K562 (cell line): ENCODE measurements around the gene RELA. TPM values are rescaled to one million over a fixed set of nuclear protein-coding genes. Genes with fewer than 3 reads are reported as not detected.
A peak's percentile ranks its signal among the peaks of the same experiment; 100 is the strongest.

ENCODE experiments used
- GTF2E2 ChIP-seq: fragments of 200-800 bp; sonication (Bioruptor generic); IDR thresholded peaks from 2 replicates; pipeline ENCODE4 v1.6.1; 2016; ENCODE audit warnings: missing genetic modification characterization, missing compliant biosample characterization
- KAT7 ChIP-seq: sonication (generic); formaldehyde crosslinking; IDR thresholded peaks from 2 replicates; pipeline ENCODE4 v1.8.0; 2022; ENCODE audit warnings: missing genetic modification reagents, mild to moderate bottlenecking, borderline replicate concordance
- MAFF ChIP-seq: IDR thresholded peaks from 2 replicates; pipeline ENCODE4 v1.6.1; 2012; ENCODE audit warnings: low read length, improper control_type of control experiment
- RCOR1 ChIP-seq, 2 experiments: IDR thresholded peaks; 2 replicates each; pipeline ENCODE4 v1.6.1; 2012; ENCODE audit warnings: low read depth in 2 of 2, low read length in 2 of 2, borderline replicate concordance in 1 of 2, improper control_type of control experiment in 1 of 2
- STAT5A ChIP-seq: IDR thresholded peaks from 2 replicates; pipeline ENCODE4 v1.6.1; 2012; ENCODE audit warnings: low read length, inconsistent platforms, borderline replicate concordance
- STAT5B ChIP-seq: fragments of 250-450 bp; sonication (Bioruptor Pico); IDR thresholded peaks from 2 replicates; pipeline ENCODE4 v1.8.0; 2021; ENCODE audit warnings: mild to moderate bottlenecking, inconsistent platforms
- ZKSCAN8 ChIP-seq: fragments of 200-800 bp; sonication (Bioruptor generic); IDR thresholded peaks from 2 replicates; pipeline ENCODE4 v1.6.1; 2016; ENCODE audit warnings: missing genetic modification characterization, missing compliant biosample characterization
- ZNF395 ChIP-seq: fragments of 200-800 bp; sonication (Bioruptor generic); IDR thresholded peaks from 2 replicates; pipeline ENCODE4 v1.6.1; 2017; ENCODE audit warnings: missing genetic modification characterization, missing compliant biosample characterization
- polyA plus RNA-seq, 8 experiments: library from polyadenylated mRNA; depleted of rRNA in 4 of 8; stranded (reverse) in 5 of 8; unstranded in 3 of 8; fragments of >200 nt; fragmentation: Nextera tagmentation in 2 of 8; fragmentation: Illumina TruSeq in 1 of 8; extraction: Ambion mirVana in 2 of 8; extraction: Trizol in 1 of 8; gene quantifications; 2 replicates each; pipeline versions ENCODE4 v1.2.1 to v1.2.3, GENCODE V29; 2011 to 2014; ENCODE audit warnings: inconsistent platforms in 1 of 8, missing spikeins in 1 of 8
- total RNA-seq, 7 experiments: library from RNA; depleted of rRNA in 6 of 7; stranded (reverse); fragments of >200 nt in 6 of 7; fragmentation: Illumina TruSeq in 2 of 7; extraction: Trizol in 2 of 7; gene quantifications; 2 replicates each; pipeline versions ENCODE4 v1.2.1 to v1.2.3, GENCODE V29; 2011 to 2021; ENCODE audit warnings: low replicate concordance in 1 of 7
- TF ChIP-seq, protein P1 (sequence below): fragments of 450-650 bp; IDR thresholded peaks from 2 replicates; pipeline ENCODE4 v1.6.1; 2016; ENCODE audit warnings: borderline replicate concordance
- TF ChIP-seq, protein P2 (sequence below), 3 experiments: fragments of 200-800 bp in 1 of 3; fragments of 250-450 bp in 1 of 3; fragments of 450-650 bp in 1 of 3; sonication (Bioruptor Pico) in 1 of 3; sonication (Bioruptor generic) in 1 of 3; formaldehyde crosslinking in 1 of 3; IDR thresholded peaks; 2 replicates each; pipeline versions ENCODE4 v1.6.1 to v1.8.0; 2016 to 2022; ENCODE audit warnings: mild to moderate bottlenecking in 2 of 3, missing genetic modification characterization in 2 of 3, missing compliant biosample characterization in 1 of 3, moderate library complexity in 1 of 3
- TF ChIP-seq, protein P3 (sequence below): fragments of 150-350 bp; conservative IDR thresholded peaks from 2 replicates; pipeline ENCODE4 v1.6.1; 2014; ENCODE audit warnings: low read length

The RELA gene
- total and polyA plus RNA-seq, 9 of the 15 experiments (the other 6 are each of a cell fraction or from before 2014, with no cell fraction given), result 6.0 to 67.4 (median 20.6) TPM

DNA sequence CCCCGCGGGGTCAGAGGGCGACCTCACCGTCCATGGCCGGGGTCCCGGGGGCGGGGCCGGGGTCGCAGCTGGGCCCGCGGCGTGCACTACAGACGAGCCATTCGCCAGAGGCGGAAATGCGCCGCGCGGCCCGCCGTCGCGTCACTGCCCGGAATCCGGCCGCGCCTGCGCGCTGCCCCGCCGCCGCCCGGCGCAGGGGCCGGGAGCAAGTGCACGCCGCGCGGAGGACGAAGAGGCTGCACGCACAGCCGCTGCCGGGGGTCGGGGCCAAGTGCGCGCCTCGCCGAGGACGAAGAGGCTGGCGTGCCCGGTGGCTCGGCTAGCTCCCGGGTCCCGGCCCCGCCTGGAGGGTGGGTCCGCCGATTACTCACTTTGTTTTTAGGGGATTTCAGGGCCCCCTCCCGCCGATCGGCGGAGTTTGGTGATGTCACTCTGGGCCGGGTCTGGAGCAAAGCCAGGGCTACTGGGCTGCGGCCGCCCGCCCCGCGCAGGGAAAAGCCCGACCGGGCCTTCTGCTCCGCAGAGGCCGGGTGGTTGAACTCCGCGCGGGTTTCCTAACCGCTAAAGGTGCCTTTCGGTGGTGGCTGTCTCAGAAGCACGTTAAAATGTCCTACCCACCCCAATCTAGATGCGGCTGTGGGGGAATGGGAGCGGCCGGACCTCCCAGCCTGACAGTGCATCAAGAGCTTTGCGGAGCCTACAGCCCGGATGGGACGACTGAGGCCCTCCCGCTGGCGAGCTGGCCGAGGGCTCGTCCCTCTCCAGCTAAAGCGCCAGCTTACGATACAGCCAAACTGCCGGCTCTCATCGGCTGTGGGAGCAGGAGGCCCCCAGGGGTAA, at the start of gene RELA (continued):
- TF ChIP-seq GTF2E2 (tag) (no peak; the same call in 1 of the 2 replicates), STAT5B (CRISPR knock-in tag) (no peak), ZKSCAN8 (CRISPR knock-in tag) (no peak), MAFF (no peak), ZNF395 (CRISPR knock-in tag) (no peak; the same call in 1 of the 2 replicates), KAT7 (CRISPR knock-in tag) (0 out of 2 replicates have a peak, but pooled peaks have one; percentile 70), RCOR1 (IDR thresholded peaks at IDR 0.05; ENCODE audit: borderline replicate concordance in 1 of 2, low read depth in 2 of 2, low read length in 2 of 2) (peak in 1 of 2 experiments; percentile 11; a peak in 1 of 4 replicates), STAT5A (no peak)
- TF ChIP-seq, protein P1, sequence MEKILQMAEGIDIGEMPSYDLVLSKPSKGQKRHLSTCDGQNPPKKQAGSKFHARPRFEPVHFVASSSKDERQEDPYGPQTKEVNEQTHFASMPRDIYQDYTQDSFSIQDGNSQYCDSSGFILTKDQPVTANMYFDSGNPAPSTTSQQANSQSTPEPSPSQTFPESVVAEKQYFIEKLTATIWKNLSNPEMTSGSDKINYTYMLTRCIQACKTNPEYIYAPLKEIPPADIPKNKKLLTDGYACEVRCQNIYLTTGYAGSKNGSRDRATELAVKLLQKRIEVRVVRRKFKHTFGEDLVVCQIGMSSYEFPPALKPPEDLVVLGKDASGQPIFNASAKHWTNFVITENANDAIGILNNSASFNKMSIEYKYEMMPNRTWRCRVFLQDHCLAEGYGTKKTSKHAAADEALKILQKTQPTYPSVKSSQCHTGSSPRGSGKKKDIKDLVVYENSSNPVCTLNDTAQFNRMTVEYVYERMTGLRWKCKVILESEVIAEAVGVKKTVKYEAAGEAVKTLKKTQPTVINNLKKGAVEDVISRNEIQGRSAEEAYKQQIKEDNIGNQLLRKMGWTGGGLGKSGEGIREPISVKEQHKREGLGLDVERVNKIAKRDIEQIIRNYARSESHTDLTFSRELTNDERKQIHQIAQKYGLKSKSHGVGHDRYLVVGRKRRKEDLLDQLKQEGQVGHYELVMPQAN, result peak; percentile 68; the same call in 1 of the 2 replicates
- TF ChIP-seq, protein P2, sequence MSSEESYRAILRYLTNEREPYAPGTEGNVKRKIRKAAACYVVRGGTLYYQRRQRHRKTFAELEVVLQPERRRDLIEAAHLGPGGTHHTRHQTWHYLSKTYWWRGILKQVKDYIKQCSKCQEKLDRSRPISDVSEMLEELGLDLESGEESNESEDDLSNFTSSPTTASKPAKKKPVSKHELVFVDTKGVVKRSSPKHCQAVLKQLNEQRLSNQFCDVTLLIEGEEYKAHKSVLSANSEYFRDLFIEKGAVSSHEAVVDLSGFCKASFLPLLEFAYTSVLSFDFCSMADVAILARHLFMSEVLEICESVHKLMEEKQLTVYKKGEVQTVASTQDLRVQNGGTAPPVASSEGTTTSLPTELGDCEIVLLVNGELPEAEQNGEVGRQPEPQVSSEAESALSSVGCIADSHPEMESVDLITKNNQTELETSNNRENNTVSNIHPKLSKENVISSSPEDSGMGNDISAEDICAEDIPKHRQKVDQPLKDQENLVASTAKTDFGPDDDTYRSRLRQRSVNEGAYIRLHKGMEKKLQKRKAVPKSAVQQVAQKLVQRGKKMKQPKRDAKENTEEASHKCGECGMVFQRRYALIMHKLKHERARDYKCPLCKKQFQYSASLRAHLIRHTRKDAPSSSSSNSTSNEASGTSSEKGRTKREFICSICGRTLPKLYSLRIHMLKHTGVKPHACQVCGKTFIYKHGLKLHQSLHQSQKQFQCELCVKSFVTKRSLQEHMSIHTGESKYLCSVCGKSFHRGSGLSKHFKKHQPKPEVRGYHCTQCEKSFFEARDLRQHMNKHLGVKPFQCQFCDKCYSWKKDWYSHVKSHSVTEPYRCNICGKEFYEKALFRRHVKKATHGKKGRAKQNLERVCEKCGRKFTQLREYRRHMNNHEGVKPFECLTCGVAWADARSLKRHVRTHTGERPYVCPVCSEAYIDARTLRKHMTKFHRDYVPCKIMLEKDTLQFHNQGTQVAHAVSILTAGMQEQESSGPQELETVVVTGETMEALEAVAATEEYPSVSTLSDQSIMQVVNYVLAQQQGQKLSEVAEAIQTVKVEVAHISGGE (CRISPR knock-in tag; IDR thresholded peaks at IDR 0.05), result peak in 1 of 3 experiments; percentile 76; a peak in 2 of 6 replicates
- TF ChIP-seq, protein P3, sequence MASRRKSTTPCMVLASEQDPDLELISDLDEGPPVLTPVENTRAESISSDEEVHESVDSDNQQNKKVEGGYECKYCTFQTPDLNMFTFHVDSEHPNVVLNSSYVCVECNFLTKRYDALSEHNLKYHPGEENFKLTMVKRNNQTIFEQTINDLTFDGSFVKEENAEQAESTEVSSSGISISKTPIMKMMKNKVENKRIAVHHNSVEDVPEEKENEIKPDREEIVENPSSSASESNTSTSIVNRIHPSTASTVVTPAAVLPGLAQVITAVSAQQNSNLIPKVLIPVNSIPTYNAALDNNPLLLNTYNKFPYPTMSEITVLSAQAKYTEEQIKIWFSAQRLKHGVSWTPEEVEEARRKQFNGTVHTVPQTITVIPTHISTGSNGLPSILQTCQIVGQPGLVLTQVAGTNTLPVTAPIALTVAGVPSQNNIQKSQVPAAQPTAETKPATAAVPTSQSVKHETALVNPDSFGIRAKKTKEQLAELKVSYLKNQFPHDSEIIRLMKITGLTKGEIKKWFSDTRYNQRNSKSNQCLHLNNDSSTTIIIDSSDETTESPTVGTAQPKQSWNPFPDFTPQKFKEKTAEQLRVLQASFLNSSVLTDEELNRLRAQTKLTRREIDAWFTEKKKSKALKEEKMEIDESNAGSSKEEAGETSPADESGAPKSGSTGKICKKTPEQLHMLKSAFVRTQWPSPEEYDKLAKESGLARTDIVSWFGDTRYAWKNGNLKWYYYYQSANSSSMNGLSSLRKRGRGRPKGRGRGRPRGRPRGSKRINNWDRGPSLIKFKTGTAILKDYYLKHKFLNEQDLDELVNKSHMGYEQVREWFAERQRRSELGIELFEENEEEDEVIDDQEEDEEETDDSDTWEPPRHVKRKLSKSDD, result no peak
